GM21619 (cell line): ENCODE data around the gene SMG1.
"Not testable (repeated sequence)": the region's sequence is repeated elsewhere in the genome, so short reads cannot be mapped to it uniquely, and the experiment has no call there.

Experiments
- ATAC-seq: cut with Tn5 transposase; IDR thresholded peaks from one replicate; pipeline ENCODE4 v1.9.1; 2021; ENCODE audit not compliant: unreplicated experiment

Gene SMG1

GRCh38 chr16:18801145-18801972 is 124.8 kb downstream of the SMG1 start, which contains the start of gene ARL6IP1:
ARL6IP1 (minus strand) TSS chr16:18801549; CDS start chr16:18801466, 83 bp downstream.
- peak; percentile 94 for ATAC-seq

GRCh38 chr16:18800775-18801144 is 125.4 kb downstream of the SMG1 start:
- no peak for ATAC-seq

GRCh38 chr16:18800293-18800692 is 125.9 kb downstream of the SMG1 start:
- ATAC-seq = no peak

- no peak for ATAC-seq
These were observed 126.7 kb downstream of the SMG1 start for GRCh38 chr16:18799500-18799899.

- no peak for ATAC-seq
These were observed 128.5 kb downstream of the SMG1 start for GRCh38 chr16:18797746-18798145.

GRCh38 chr16:18796377-18796776 is 129.8 kb downstream of the SMG1 start:
- ATAC-seq = no peak

- no peak for ATAC-seq
These were observed 133.3 kb downstream of the SMG1 start for GRCh38 chr16:18792836-18793433.

- peak; percentile 88 for ATAC-seq
These were observed 136.1 kb downstream of the SMG1 start, which contains the start of gene RPS15A for GRCh38 chr16:18789850-18790706. RPS15A (minus strand) TSS chr16:18790334; CDS start chr16:18789113, 1,221 bp downstream.

- ATAC-seq = no peak
These were observed 136.7 kb downstream of the SMG1 start for GRCh38 chr16:18789515-18789849.

GRCh38 chr16:18788828-18789514 is 137.2 kb downstream of the SMG1 start:
- no peak for ATAC-seq

- ATAC-seq = no peak
These were observed 141.1 kb downstream of the SMG1 start for GRCh38 chr16:18784917-18785623.

GRCh38 chr16:18783430-18784341 is 142.5 kb downstream of the SMG1 start:
- ATAC-seq = no peak

- ATAC-seq = no peak
These were observed 143.3 kb downstream of the SMG1 start for GRCh38 chr16:18782697-18783429.

- not testable (repeated sequence) for ATAC-seq
These were observed 145.0 kb downstream of the SMG1 start for GRCh38 chr16:18781232-18781631.

GRCh38 chr16:18780460-18781026 is 145.7 kb downstream of the SMG1 start:
- not testable (repeated sequence) for ATAC-seq

- ATAC-seq = not testable (repeated sequence)
These were observed 148.5 kb downstream of the SMG1 start for GRCh38 chr16:18777664-18778063.

GRCh38 chr16:18776334-18776733 is 149.9 kb downstream of the SMG1 start:
- ATAC-seq = not testable (repeated sequence)

- ATAC-seq = not testable (repeated sequence)
These were observed 151.6 kb downstream of the SMG1 start for GRCh38 chr16:18774651-18775050.
